ENCODE data around the gene ATP6V0A4.

DNA sequence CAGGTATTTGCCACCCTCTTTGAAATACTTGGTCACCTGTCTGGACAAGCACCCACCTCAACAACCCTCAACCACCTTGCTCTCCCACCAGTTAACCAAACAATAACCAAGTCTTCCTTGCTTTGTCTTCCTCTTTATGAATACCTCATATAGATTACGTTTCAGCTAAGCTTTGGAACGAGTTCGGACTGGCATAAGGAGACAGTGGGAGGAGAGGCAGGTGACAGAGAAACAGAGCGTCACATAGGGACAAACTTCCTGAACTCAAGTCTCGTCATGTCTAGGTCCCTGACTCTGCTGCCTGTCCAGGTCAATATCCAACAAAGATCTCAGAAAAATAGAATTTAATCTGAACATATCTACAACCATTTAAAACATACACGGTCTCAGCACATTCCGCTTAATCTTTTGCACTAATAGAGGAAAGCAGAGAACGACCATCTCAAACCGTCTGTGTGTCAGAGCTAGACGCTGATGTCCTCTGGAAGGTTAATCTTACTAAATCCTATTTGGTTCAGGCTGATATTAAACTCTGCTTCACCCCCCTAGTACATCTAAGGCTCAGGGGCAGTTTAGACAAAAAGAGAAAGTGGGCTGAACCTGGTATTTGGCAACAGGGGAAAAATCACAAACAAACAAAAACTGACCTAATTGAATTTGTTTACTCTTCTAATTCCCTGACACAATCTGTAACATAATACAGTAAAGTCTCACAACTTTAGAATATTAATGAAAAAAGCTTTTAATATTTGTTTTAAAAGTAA lies 70.5 kb downstream of the ATP6V0A4 start:
- no peak for TF ChIP-seq ZNF70 (CRISPR knock-in tag; IDR thresholded peaks at IDR 0.05)
- no peak for TF ChIP-seq PPARA (CRISPR knock-in tag; IDR thresholded peaks at IDR 0.05; ENCODE audit: borderline replicate concordance)
- no peak for TF ChIP-seq OSR1 (CRISPR knock-in tag; IDR thresholded peaks at IDR 0.05)
- no peak for TF ChIP-seq ESRRG (CRISPR knock-in tag; IDR thresholded peaks at IDR 0.05)
- TF ChIP-seq PATZ1 (CRISPR knock-in tag; IDR thresholded peaks at IDR 0.05; ENCODE audit: borderline replicate concordance) = no peak
- TF ChIP-seq CREB5 (CRISPR knock-in tag; IDR thresholded peaks at IDR 0.05; ENCODE audit: low read depth) = no peak
- no peak for TF ChIP-seq POU6F1 (CRISPR knock-in tag; IDR thresholded peaks at IDR 0.05; ENCODE audit: borderline replicate concordance, low read depth)

Measured in SK-N-SH treated with all-trans-retinoic acid at 6 μM for 48 hours (cell line).